ENCODE results near the gene NDFIP1.

The NDFIP1 gene

DNA sequence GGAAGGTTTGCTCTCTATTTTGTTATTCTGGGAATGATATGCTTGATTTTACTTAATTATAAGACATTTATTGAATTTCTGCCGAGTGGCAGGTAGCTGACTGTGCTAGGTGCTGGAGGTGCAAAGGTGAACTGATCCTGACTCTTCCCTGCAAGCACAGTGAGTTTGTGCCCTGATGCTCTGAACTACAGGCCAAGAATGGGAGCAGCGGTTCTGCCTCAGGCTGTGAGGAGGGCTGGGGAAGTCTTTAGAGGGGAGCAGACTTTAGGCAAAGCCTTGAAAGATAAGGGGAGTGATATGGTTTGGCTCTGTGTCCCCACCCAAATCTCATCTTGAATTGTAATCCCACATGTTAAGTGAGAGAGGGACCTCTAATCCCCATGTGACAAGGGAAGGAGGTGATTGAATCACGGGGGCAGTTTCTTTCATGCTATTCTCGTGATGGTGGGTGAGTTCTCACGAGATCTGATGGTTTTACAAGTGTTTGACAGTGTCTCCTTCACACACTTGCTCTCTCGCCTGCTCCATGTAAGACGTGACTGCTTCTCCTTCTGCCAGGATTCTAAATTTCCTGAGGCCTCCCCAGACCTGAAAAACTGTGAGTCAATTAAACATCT, 73.1 kb downstream of the NDFIP1 start (continued):
- TF ChIP-seq, protein P1, sequence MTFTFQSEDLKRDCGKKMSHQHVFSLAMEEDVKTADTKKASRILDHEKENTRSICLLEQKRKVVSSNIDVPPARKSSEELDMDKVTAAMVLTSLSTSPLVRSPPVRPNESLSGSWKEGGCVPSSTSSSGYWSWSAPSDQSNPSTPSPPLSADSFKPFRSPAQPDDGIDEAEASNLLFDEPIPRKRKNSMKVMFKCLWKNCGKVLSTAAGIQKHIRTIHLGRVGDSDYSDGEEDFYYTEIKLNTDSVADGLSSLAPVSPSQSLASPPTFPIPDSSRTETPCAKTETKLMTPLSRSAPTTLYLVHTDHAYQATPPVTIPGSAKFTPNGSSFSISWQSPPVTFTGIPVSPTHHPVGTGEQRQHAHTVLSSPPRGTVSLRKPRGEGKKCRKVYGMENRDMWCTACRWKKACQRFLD (tag by site-specific recombination; IDR thresholded peaks at IDR 0.05): no peak

DNA sequence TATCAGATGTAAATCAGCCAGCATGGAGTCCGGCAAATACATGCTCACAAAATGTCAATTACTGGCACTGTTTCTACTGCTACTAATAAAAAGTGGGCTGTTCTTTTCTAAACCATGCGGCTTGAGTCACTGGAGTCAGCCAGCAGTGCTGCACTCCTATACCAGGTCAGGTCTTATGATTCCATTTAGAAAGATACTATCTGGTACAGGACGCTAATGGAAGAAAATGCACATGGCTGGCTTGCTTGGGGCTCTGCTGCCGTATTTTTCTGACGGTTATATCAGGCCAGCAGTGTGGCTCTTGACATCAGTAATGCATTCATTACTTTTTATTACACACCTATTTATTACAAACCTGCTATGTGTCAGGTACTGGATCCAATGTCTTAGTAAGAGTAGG, 74.3 kb downstream of the NDFIP1 start:
- ChIA-PET POLR2A (no interaction called here), CTCF (no interaction called here)
- Histone ChIP-seq H3K9me3 (ENCODE audit: control insufficient read depth, insufficient read depth, low read depth, low read length) (no peaks in the 10 kb centered on the region), H3K36me3 (ENCODE audit: control insufficient read depth in 2 of 2, insufficient read depth in 1 of 2, low read length in 2 of 2) (no peaks in the 10 kb centered on the region), H3K4me1 (ENCODE audit: control insufficient read depth, insufficient read depth, low read length) (no peaks in the 10 kb centered on the region; the same call in 1 of the 2 replicates), H3K27ac (ENCODE audit: extremely low read depth, low read depth, low read length) (no peak overlapping the region), H3K4me3 (ENCODE audit: low read depth, low read length) (no peak overlapping the region)
- TF ChIP-seq ZNF596 (tag by site-specific recombination; IDR thresholded peaks at IDR 0.05) (no peak), ZNF792 (tag by site-specific recombination; IDR thresholded peaks at IDR 0.05) (no peak), ZNF112 (tag by site-specific recombination; IDR thresholded peaks at IDR 0.05) (no peak), ZNF248 (tag by site-specific recombination; IDR thresholded peaks at IDR 0.05) (no peak), ZNF843 (tag by site-specific recombination; IDR thresholded peaks at IDR 0.05) (no peak), ZBTB7A (tag by site-specific recombination; IDR thresholded peaks at IDR 0.05; ENCODE audit: low read depth) (no peak), RBAK (tag by site-specific recombination; IDR thresholded peaks at IDR 0.05) (no peak), ZNF146 (tag by site-specific recombination; IDR thresholded peaks at IDR 0.05) (no peak)
- TF ChIP-seq, protein P2, sequence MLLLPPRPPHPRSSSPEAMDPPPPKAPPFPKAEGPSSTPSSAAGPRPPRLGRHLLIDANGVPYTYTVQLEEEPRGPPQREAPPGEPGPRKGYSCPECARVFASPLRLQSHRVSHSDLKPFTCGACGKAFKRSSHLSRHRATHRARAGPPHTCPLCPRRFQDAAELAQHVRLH (tag by site-specific recombination; IDR thresholded peaks at IDR 0.05): no peak
- TF ChIP-seq, protein P3, sequence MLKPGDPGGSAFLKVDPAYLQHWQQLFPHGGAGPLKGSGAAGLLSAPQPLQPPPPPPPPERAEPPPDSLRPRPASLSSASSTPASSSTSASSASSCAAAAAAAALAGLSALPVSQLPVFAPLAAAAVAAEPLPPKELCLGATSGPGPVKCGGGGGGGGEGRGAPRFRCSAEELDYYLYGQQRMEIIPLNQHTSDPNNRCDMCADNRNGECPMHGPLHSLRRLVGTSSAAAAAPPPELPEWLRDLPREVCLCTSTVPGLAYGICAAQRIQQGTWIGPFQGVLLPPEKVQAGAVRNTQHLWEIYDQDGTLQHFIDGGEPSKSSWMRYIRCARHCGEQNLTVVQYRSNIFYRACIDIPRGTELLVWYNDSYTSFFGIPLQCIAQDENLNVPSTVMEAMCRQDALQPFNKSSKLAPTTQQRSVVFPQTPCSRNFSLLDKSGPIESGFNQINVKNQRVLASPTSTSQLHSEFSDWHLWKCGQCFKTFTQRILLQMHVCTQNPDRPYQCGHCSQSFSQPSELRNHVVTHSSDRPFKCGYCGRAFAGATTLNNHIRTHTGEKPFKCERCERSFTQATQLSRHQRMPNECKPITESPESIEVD (tag by site-specific recombination; IDR thresholded peaks at IDR 0.05): no peak
- TF ChIP-seq, protein P4, sequence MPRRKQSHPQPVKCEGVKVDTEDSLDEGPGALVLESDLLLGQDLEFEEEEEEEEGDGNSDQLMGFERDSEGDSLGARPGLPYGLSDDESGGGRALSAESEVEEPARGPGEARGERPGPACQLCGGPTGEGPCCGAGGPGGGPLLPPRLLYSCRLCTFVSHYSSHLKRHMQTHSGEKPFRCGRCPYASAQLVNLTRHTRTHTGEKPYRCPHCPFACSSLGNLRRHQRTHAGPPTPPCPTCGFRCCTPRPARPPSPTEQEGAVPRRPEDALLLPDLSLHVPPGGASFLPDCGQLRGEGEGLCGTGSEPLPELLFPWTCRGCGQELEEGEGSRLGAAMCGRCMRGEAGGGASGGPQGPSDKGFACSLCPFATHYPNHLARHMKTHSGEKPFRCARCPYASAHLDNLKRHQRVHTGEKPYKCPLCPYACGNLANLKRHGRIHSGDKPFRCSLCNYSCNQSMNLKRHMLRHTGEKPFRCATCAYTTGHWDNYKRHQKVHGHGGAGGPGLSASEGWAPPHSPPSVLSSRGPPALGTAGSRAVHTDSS (tag by site-specific recombination; IDR thresholded peaks at IDR 0.05): no peak

DNA sequence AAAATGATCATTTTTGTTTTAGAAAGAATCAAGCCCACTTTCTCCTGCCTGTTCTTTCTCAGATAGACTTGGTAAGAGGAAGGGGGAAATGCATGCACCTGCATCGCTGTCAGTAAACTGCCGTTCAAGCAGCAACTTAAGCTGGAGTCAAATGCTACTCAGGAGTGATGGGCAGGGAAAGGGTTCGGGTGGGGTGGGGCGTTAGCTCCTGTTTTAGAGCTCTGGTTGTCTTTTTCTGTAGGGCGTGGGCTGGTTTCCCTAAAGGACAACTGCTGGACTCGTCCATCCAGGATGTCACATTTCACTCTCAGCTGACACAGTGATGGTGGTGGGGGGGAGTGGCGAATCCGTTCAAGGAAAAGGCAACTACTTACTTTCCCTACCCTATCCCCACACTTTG, 75.0 kb downstream of the NDFIP1 start:
- TF ChIP-seq OVOL3 (tag by site-specific recombination; IDR thresholded peaks at IDR 0.05): no peak
- no peak for TF ChIP-seq ZNF133 (tag by site-specific recombination; IDR thresholded peaks at IDR 0.05)
- TF ChIP-seq YY1 (tag by site-specific recombination; IDR thresholded peaks at IDR 0.05): no peak
- TF ChIP-seq ZNF223 (tag by site-specific recombination; IDR thresholded peaks at IDR 0.05): no peak
- TF ChIP-seq ZNF175 (tag by site-specific recombination; IDR thresholded peaks at IDR 0.05): no peak
- TF ChIP-seq ZNF404 (tag by site-specific recombination; IDR thresholded peaks at IDR 0.05): no peak
- no peak for TF ChIP-seq ZFHX2 (tag by site-specific recombination; conservative IDR thresholded peaks at IDR 0.05)
- TF ChIP-seq, protein P5, sequence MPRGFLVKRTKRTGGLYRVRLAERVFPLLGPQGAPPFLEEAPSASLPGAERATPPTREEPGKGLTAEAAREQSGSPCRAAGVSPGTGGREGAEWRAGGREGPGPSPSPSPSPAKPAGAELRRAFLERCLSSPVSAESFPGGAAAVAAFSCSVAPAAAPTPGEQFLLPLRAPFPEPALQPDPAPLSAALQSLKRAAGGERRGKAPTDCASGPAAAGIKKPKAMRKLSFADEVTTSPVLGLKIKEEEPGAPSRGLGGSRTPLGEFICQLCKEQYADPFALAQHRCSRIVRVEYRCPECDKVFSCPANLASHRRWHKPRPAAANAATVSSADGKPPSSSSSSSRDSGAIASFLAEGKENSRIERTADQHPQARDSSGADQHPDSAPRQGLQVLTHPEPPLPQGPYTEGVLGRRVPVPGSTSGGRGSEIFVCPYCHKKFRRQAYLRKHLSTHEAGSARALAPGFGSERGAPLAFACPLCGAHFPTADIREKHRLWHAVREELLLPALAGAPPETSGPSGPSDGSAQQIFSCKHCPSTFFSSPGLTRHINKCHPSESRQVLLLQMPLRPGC (tag by site-specific recombination; IDR thresholded peaks at IDR 0.05): no peak
- TF ChIP-seq ZBTB48 (tag by site-specific recombination; IDR thresholded peaks at IDR 0.05): no peak
- Histone ChIP-seq H3K4me1 (ENCODE audit: control insufficient read depth, insufficient read depth, low read length) (no peaks in the 10 kb centered on the region; the same call in 1 of the 2 replicates), H3K4me3 (ENCODE audit: low read depth, low read length) (no peak overlapping the region), H3K36me3 (ENCODE audit: control insufficient read depth in 2 of 2, insufficient read depth in 1 of 2, low read length in 2 of 2) (no peaks in the 10 kb centered on the region), H3K9me3 (ENCODE audit: control insufficient read depth, insufficient read depth, low read depth, low read length) (no peaks in the 10 kb centered on the region), H3K27ac (ENCODE audit: extremely low read depth, low read depth, low read length) (no peak overlapping the region)
- CTCF ChIA-PET: no interaction called here
- POLR2A ChIA-PET: no interaction called here

Data from HEK293 (cell line).